H9 (cell line): ENCODE results near the gene NKX2-2. TPM values are rescaled to one million over a fixed set of nuclear protein-coding genes. Genes with fewer than 3 reads are reported as not detected.
A peak's percentile ranks its signal among the peaks of the same experiment; 100 is the strongest.

Experiments
- DNase-seq: peaks from one replicate; pipeline ENCODE4 v3.0.0-alpha.2; 2017
- H2AFZ ChIP-seq: one replicate; pipeline ENCODE4 v1.6.1; 2013; ENCODE audit warnings: mild to moderate bottlenecking, low read length, control low read depth, moderate library complexity
- H2AK5ac ChIP-seq: 2 replicates; pipeline ENCODE4 v1.6.1; 2013; ENCODE audit warnings: low read length, control low read depth, mixed read lengths; ENCODE audit not compliant: insufficient read length
- H2BK120ac ChIP-seq: one replicate; pipeline ENCODE4 v1.6.1; 2013; ENCODE audit warnings: low read depth, mild to moderate bottlenecking, low read length, control low read depth, inconsistent platforms; ENCODE audit not compliant: poor library complexity, severe bottlenecking
- H2BK12ac ChIP-seq: 2 replicates; pipeline ENCODE4 v1.6.1; 2013; ENCODE audit warnings: low read length, control low read depth, mixed read lengths, low read depth; ENCODE audit not compliant: insufficient read length
- H2BK15ac ChIP-seq: 2 replicates; pipeline ENCODE4 v1.6.1; 2013; ENCODE audit warnings: low read depth, low read length, control low read depth
- H2BK20ac ChIP-seq: one replicate; pipeline ENCODE4 v1.6.1; 2013; ENCODE audit warnings: low read depth, mild to moderate bottlenecking, low read length, control low read depth, inconsistent platforms; ENCODE audit not compliant: poor library complexity, severe bottlenecking
- H2BK5ac ChIP-seq: 2 replicates; pipeline ENCODE4 v1.6.1; 2013; ENCODE audit warnings: low read length, control low read depth, mixed read lengths; ENCODE audit not compliant: insufficient read length
- H3K14ac ChIP-seq: 2 replicates; pipeline ENCODE4 v1.6.1; 2013; ENCODE audit warnings: low read length, control low read depth; ENCODE audit not compliant: insufficient read depth
- H3K18ac ChIP-seq: 2 replicates; pipeline ENCODE4 v1.6.1; 2013; ENCODE audit warnings: low read depth, mild to moderate bottlenecking, mixed read lengths, low read length, control low read depth; ENCODE audit not compliant: insufficient read length
- H3K23ac ChIP-seq: 2 replicates; pipeline ENCODE4 v1.6.1; 2013; ENCODE audit warnings: low read length, control low read depth, mixed read lengths, low read depth; ENCODE audit not compliant: insufficient read length
- H3K23me2 ChIP-seq: 2 replicates; pipeline ENCODE4 v1.6.1; 2013; ENCODE audit warnings: low read depth, mild to moderate bottlenecking, mixed read lengths, low read length, control low read depth; ENCODE audit not compliant: insufficient read length, poor library complexity, severe bottlenecking
- H3K27ac ChIP-seq: 2 replicates; pipeline ENCODE4 v1.5.1; 2013; ENCODE audit warnings: low read length, control low read depth, mixed read lengths, low read depth; ENCODE audit not compliant: insufficient read length
- H3K27me3 ChIP-seq: 2 replicates; pipeline ENCODE4 v1.6.1; 2013; ENCODE audit warnings: low read length, control low read depth, inconsistent platforms; ENCODE audit not compliant: insufficient read depth
- H3K4ac ChIP-seq: 2 replicates; pipeline ENCODE4 v1.6.1; 2013; ENCODE audit warnings: low read depth, mild to moderate bottlenecking, control low read depth, inconsistent platforms, low read length, moderate library complexity
- H3K4me1 ChIP-seq: 2 replicates; pipeline ENCODE4 v1.6.1; 2013; ENCODE audit warnings: low read length, control low read depth, inconsistent platforms; ENCODE audit not compliant: insufficient read depth
- H3K4me2 ChIP-seq: 2 replicates; pipeline ENCODE4 v1.6.1; 2013; ENCODE audit warnings: low read length, control low read depth, mixed read lengths; ENCODE audit not compliant: insufficient read length, insufficient read depth
- H3K56ac ChIP-seq: 2 replicates; pipeline ENCODE4 v1.6.1; 2013; ENCODE audit warnings: low read depth, mild to moderate bottlenecking, mixed read lengths, low read length, control low read depth; ENCODE audit not compliant: insufficient read length
- H3K79me1 ChIP-seq: 2 replicates; pipeline ENCODE4 v1.6.1; 2013; ENCODE audit warnings: low read depth, mild to moderate bottlenecking, moderate library complexity, low read length, control low read depth, inconsistent platforms; ENCODE audit not compliant: insufficient read depth, poor library complexity, severe bottlenecking
- H3K79me2 ChIP-seq: 2 replicates; pipeline ENCODE4 v1.6.1; 2013; ENCODE audit warnings: low read length, control low read depth, inconsistent platforms; ENCODE audit not compliant: insufficient read depth
- H3K9ac ChIP-seq: 2 replicates; pipeline ENCODE4 v1.6.1; 2013; ENCODE audit warnings: low read length, control low read depth, mixed read lengths; ENCODE audit not compliant: insufficient read length; ENCODE audit errors: extremely low read depth
- H3K9me3 ChIP-seq: one replicate; pipeline ENCODE4 v1.6.1; 2013; ENCODE audit warnings: low read depth, low read length, inconsistent platforms; ENCODE audit not compliant: control insufficient read depth
- H3T11ph ChIP-seq: one replicate; pipeline ENCODE4 v1.6.1; 2013; ENCODE audit warnings: mild to moderate bottlenecking, low read length, control low read depth, inconsistent platforms
- H4K20me1 ChIP-seq: one replicate; pipeline ENCODE4 v1.6.1; 2013; ENCODE audit not compliant: control insufficient read depth, insufficient read length, insufficient read depth
- H4K5ac ChIP-seq: 2 replicates; pipeline ENCODE4 v1.6.1; 2013; ENCODE audit warnings: low read depth, mild to moderate bottlenecking, mixed read lengths, low read length, control low read depth; ENCODE audit not compliant: insufficient read length
- H4K8ac ChIP-seq: replicated peaks from 2 replicates; pipeline ENCODE4 v1.6.1; 2013; ENCODE audit warnings: low read length, control low read depth, mixed read lengths, low read depth; ENCODE audit not compliant: insufficient read length
- H4K91ac ChIP-seq: 2 replicates; pipeline ENCODE4 v1.6.1; 2013; ENCODE audit warnings: low read depth, mild to moderate bottlenecking, moderate library complexity, mixed read lengths, low read length, control low read depth; ENCODE audit not compliant: insufficient read length
- H3K27ac Mint-ChIP-seq, 3 experiments: 2 replicates in 2 of 3; 3 replicates in 1 of 3; pipeline ENCODE4 v1.8.0; 2020 to 2021; ENCODE audit warnings: mixed read lengths in 3 of 3, mild to moderate bottlenecking in 1 of 3, moderate library complexity in 1 of 3
- H3K27me3 Mint-ChIP-seq: 2 replicates; pipeline ENCODE4 v1.8.0; 2021; ENCODE audit warnings: low read depth, mild to moderate bottlenecking, moderate library complexity, mixed read lengths
- H3K36me3 Mint-ChIP-seq, 3 experiments: 2 replicates in 2 of 3; 3 replicates in 1 of 3; pipeline ENCODE4 v1.8.0; 2020 to 2021; ENCODE audit warnings: low read depth in 3 of 3, mixed read lengths in 3 of 3; ENCODE audit not compliant: insufficient read depth in 1 of 3
- H3K4me1 Mint-ChIP-seq, 2 experiments: 2 replicates each; pipeline ENCODE4 v1.8.0; 2020; ENCODE audit warnings: mixed read lengths in 2 of 2
- H3K4me3 Mint-ChIP-seq, 2 experiments: 2 replicates in 1 of 2; 3 replicates in 1 of 2; pipeline ENCODE4 v1.8.0; 2020 to 2021; ENCODE audit warnings: mild to moderate bottlenecking in 2 of 2, mixed read lengths in 2 of 2, moderate library complexity in 1 of 2
- H3K9me3 Mint-ChIP-seq, 2 experiments: 2 replicates in 1 of 2; 3 replicates in 1 of 2; pipeline ENCODE4 v1.8.0; 2020; ENCODE audit warnings: mild to moderate bottlenecking in 2 of 2, mixed read lengths in 2 of 2, moderate library complexity in 1 of 2
- CTCF ChIP-seq: fragments of 200-600 bp; sonication (generic); conservative IDR thresholded peaks from 3 replicates; pipeline ENCODE4 v1.8.0; 2021; ENCODE audit warnings: antibody characterized with exemption, mild to moderate bottlenecking
- WGBS: extraction: QIAGEN DNeasy Blood & Tissue Kit; methylation state at CpG from one replicate; pipeline ENCODE4 v1.1.7; 2013; ENCODE audit warnings: missing lambda C conversion rate, low lambda C conversion rate, mixed read lengths; ENCODE audit not compliant: insufficient read length; ENCODE audit errors: extremely low coverage; 5-methylcytosine and 5-hydroxymethylcytosine counted together
- long read RNA-seq: library from polyadenylated mRNA; unstranded; transcript quantifications from one replicate; pipeline ENCODE4 v2.0.0, GENCODE V29; 2020
- total RNA-seq: library from RNA; stranded (reverse); gene quantifications from 2 replicates; pipeline ENCODE4 v1.2.1, GENCODE V29; 2021

Gene NKX2-2
- 0.11 TPM in 1 of 2 replicates, not detected in the other for total RNA-seq
- long read RNA-seq: 0 reads

GRCh38 chr20:21513881-21514540, at the start of gene NKX2-2:
NKX2-2 (minus strand) TSS chr20:21514064; CDS start chr20:21513669, 395 bp downstream.
- Mint-ChIP-seq H3K27ac (no peak within 1 kb of the TSS; a peak in 1 of 7 replicates), H3K27me3 (peaks cover 98% of the 10 kb centered on the region), H3K4me1 (peaks cover 45 to 59% of the 10 kb centered on the region in 2 experiments), H3K4me3 (peak within 1 kb of the TSS; percentile 47 to 82), H3K9me3 (peaks cover 0 to 2% of the 10 kb centered on the region in 2 experiments; a peak in 2 of 5 replicates), H3K36me3 (no peaks in the 10 kb centered on the region)
- Histone ChIP-seq H3K18ac (no peak within 1 kb of the TSS), H3K4me2 (peak within 1 kb of the TSS; percentile 46), H4K8ac (no peak within 1 kb of the TSS), H3K27me3 (peaks cover 80% of the 10 kb centered on the region), H3K9ac (no peak within 1 kb of the TSS), H3K14ac (no peak within 1 kb of the TSS), H2AK5ac (no peak within 1 kb of the TSS), H3K23ac (no peak within 1 kb of the TSS), H4K20me1 (no peaks in the 10 kb centered on the region), H2BK20ac (no peak within 1 kb of the TSS), H3K79me2 (no peaks in the 10 kb centered on the region), H2BK15ac (no peak within 1 kb of the TSS), H3K23me2 (peaks cover 29% of the 10 kb centered on the region), H4K91ac (no peak within 1 kb of the TSS), H4K5ac (no peak within 1 kb of the TSS), H3K56ac (no peak within 1 kb of the TSS), H3K4me1 (peaks cover 3% of the 10 kb centered on the region; the same call in 1 of the 2 replicates), H3K79me1 (no peaks in the 10 kb centered on the region), H3T11ph (no peak within 1 kb of the TSS), H3K9me3 (no peaks in the 10 kb centered on the region), H3K4ac (no peak within 1 kb of the TSS), H3K27ac (no peak within 1 kb of the TSS), H2BK12ac (no peak within 1 kb of the TSS), H2BK120ac (no peak within 1 kb of the TSS), H2AFZ (no peak within 1 kb of the TSS), H2BK5ac (no peak within 1 kb of the TSS)
- no peak for TF ChIP-seq CTCF
- DNase-seq: peak; percentile 72
- no CpG with 5 or more reads among the region's 45 CpGs for WGBS
